HepG2 (cell line): ENCODE results near the gene ANKS3.

Source experiments
- ELF1 ChIP-seq: sonication (generic); formaldehyde crosslinking; IDR thresholded peaks from 2 replicates; pipeline ENCODE4 v1.4.0; 2020; ENCODE audit warnings: missing genetic modification reagents
- EZH2 ChIP-seq: conservative IDR thresholded peaks from 2 replicates; pipeline ENCODE4 v1.6.1; 2012; ENCODE audit warnings: mild to moderate bottlenecking, low read depth, low read length, moderate library complexity
- MXI1 ChIP-seq: IDR thresholded peaks from 3 replicates; pipeline ENCODE4 v1.6.1; 2012; ENCODE audit warnings: low read depth, low read length, inconsistent platforms, borderline replicate concordance
- POLR2A ChIP-seq, 2 experiments: IDR thresholded peaks; 2 replicates each; pipeline ENCODE4 v1.6.1; 2011; ENCODE audit warnings: low read depth in 2 of 2, low read length in 2 of 2, mild to moderate bottlenecking in 1 of 2, moderate library complexity in 1 of 2; ENCODE audit not compliant: insufficient read depth in 1 of 2
- RAD21 ChIP-seq: fragments of 450-650 bp; formaldehyde crosslinking; IDR thresholded peaks from 2 replicates; pipeline ENCODE4 v1.5.0; 2020; ENCODE audit warnings: mild to moderate bottlenecking
- TGIF2 ChIP-seq: IDR thresholded peaks from 2 replicates; pipeline ENCODE4 v1.6.1; 2016; ENCODE audit warnings: control low read depth, missing compliant biosample characterization
- ZNF292 ChIP-seq: sonication (generic); formaldehyde crosslinking; IDR thresholded peaks from 2 replicates; pipeline ENCODE4 v1.8.1; 2022; ENCODE audit warnings: mild to moderate bottlenecking, low read depth, missing genetic modification reagents, borderline replicate concordance
- TF ChIP-seq, protein P1 (sequence below): sonication (generic); formaldehyde crosslinking; IDR thresholded peaks from 2 replicates; pipeline ENCODE4 v1.4.0; 2020; ENCODE audit warnings: missing genetic modification reagents
- TF ChIP-seq, protein P2 (sequence below): sonication (generic); formaldehyde crosslinking; IDR thresholded peaks from 2 replicates; pipeline ENCODE4 v1.8.0; 2022; ENCODE audit warnings: mild to moderate bottlenecking, missing genetic modification reagents; ENCODE audit not compliant: insufficient replicate concordance
- TF ChIP-seq, protein P3 (sequence below): sonication (generic); formaldehyde crosslinking; IDR thresholded peaks from 2 replicates; pipeline ENCODE4 v1.8.0; 2022; ENCODE audit warnings: mild to moderate bottlenecking, missing genetic modification reagents, moderate library complexity

DNA sequence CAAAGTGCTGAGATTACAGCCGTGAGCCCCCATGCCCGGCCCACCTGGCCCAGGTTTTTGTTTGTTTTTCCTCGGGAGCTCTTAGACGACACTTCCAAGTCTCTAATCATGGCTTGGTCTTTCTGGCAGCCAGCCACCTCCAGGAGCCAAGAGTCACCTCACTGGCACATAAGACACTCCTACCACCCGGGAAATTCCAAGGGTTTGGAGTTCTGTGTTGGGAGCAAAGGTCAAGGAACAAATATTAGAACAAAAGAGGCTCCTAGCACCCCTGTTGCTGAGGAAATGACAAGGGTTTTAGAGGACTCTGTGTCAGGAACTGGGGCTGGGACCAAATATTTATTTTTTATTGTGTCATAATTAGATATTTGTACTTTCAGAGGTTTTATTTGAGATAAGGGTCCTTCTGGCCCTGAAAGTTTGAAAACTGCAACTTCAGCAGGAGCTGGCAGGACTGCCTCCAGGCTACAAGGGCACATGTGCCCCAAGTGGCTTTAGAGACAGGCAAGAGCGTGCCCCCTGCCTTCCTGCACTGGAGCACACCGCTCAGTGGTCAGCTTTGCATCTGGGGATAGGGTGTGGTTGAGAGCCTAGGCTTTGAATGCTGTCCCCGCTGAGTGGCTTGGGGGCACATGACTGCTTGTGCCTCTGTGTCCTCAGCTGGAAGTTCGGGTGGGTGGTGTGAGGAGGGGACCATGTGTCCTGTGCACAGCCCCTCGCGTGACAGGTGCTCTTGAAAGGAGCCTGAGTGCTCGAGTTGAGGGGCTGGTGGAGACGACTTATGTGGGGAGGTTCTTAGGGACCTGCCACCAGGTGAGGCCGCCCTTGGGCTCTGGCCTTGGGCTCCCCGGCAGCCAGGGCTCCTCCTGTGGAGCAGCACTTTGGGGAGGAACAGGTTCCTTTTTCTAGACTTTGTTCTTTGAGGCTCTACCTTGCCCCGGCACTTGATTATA is 79.8 kb downstream of the ANKS3 start:
- TF ChIP-seq, protein P1, sequence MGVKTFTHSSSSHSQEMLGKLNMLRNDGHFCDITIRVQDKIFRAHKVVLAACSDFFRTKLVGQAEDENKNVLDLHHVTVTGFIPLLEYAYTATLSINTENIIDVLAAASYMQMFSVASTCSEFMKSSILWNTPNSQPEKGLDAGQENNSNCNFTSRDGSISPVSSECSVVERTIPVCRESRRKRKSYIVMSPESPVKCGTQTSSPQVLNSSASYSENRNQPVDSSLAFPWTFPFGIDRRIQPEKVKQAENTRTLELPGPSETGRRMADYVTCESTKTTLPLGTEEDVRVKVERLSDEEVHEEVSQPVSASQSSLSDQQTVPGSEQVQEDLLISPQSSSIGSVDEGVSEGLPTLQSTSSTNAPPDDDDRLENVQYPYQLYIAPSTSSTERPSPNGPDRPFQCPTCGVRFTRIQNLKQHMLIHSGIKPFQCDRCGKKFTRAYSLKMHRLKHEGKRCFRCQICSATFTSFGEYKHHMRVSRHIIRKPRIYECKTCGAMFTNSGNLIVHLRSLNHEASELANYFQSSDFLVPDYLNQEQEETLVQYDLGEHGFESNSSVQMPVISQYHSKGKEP (CRISPR knock-in tag): no peak
- no peak for TF ChIP-seq ELF1 (CRISPR knock-in tag)
- TF ChIP-seq, protein P2, sequence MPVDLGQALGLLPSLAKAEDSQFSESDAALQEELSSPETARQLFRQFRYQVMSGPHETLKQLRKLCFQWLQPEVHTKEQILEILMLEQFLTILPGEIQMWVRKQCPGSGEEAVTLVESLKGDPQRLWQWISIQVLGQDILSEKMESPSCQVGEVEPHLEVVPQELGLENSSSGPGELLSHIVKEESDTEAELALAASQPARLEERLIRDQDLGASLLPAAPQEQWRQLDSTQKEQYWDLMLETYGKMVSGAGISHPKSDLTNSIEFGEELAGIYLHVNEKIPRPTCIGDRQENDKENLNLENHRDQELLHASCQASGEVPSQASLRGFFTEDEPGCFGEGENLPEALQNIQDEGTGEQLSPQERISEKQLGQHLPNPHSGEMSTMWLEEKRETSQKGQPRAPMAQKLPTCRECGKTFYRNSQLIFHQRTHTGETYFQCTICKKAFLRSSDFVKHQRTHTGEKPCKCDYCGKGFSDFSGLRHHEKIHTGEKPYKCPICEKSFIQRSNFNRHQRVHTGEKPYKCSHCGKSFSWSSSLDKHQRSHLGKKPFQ (CRISPR knock-in tag): no peak
- no peak for TF ChIP-seq MXI1
- TF ChIP-seq TGIF2: no peak
- no peak for TF ChIP-seq ZNF292 (CRISPR knock-in tag)
- no peak for TF ChIP-seq POLR2A (IDR thresholded peaks at IDR 0.05; ENCODE audit: insufficient read depth in 1 of 2, low read depth in 2 of 2, low read length in 2 of 2)
- TF ChIP-seq EZH2: no peak
- TF ChIP-seq RAD21 (CRISPR knock-in tag): no peak
- TF ChIP-seq, protein P3, sequence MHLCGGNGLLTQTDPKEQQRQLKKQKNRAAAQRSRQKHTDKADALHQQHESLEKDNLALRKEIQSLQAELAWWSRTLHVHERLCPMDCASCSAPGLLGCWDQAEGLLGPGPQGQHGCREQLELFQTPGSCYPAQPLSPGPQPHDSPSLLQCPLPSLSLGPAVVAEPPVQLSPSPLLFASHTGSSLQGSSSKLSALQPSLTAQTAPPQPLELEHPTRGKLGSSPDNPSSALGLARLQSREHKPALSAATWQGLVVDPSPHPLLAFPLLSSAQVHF (CRISPR knock-in tag): no peak
